Measurements from ENCODE around the gene DDX53.

DDX53 gene

DNA sequence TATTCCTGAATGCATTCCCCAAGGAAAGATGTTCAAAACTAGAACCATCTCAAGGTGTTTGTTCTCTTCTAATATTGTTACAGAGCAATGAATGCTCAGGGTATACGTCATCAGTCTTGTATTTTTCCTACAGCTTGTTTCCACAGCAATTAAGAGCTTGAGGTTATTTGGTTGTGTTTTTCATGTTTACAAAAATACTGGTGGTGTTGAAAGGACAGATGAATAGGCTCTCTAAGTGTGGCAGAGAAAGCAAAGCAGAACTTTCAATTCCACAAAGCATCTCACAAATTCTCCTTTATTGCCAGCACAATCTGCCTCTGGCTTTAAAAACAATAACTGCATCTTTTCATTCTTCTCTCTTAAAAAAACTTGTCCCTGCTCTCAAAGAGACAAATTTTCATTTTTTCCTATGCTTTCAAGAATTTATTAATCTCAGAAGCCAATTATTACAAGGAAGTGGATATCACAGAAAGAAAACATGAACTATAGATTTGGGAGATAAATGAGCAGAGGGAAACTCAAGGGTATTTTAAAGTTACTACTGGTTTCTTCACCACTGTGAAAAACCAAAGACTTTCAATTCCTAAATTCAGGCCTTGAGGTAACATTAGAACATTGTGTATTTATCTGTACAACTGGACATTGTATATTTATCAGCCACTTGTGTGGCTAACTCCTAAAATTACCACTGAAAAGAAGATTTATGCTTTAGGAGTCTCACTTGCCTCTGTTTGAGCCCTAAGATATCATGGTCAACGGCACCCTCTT, 49.2 kb downstream of the DDX53 start:
- no peak for DNase-seq (ENCODE audit: low read depth in 2 of 2)

DNA sequence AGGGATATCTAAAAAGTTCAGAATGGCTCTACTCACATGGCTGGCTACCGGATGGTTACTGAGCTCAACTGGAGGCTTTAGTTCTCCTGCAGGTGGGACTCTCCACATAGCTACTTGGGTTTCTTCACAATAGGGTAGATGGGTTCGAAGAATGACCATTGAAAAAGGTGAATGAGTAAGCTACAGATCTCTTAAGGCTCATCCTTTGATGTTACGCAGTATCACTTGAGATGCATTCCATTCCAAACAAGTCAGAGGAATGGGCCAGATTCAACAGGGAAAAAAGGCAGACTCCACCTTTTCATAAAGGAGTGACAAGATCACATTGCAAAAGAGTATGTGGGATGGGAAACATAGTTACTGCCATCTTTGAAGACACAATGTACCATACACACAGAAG, 52.6 kb downstream of the DDX53 start:
- no peak for DNase-seq (ENCODE audit: low read depth in 2 of 2)

All from stimulated activated CD8-positive, alpha-beta memory T cell treated with anti-CD3 and anti-CD28 coated beads, Interleukin-15, amount 100 ng/mL, for 48 hours (primary cell).